ENCODE data around the gene MADCAM1.

The MADCAM1 gene

GRCh38 chr19:468587-469256 is 27.6 kb upstream of the MADCAM1 start:
- no peaks in the 10 kb centered on the region for H3K36me3 ChIP-seq (ENCODE audit: control insufficient read depth in 2 of 2, insufficient read depth in 2 of 2, low read length in 2 of 2)
- no peak overlapping the region for H3K4me3 ChIP-seq (ENCODE audit: low read length in 2 of 2)
- no peak overlapping the region for H3K27ac ChIP-seq (ENCODE audit: low read length)
- no peak overlapping the region for H3K9ac ChIP-seq (ENCODE audit: low read length in 2 of 2)
- H3K4me1 ChIP-seq (ENCODE audit: control insufficient read depth, insufficient read depth, low read length), result no peaks in the 10 kb centered on the region
- no peaks in the 10 kb centered on the region for H3K9me3 ChIP-seq (ENCODE audit: control insufficient read depth in 2 of 2, low read length in 2 of 2)
- no peaks in the 10 kb centered on the region for H3K27me3 ChIP-seq (ENCODE audit: control insufficient read depth in 1 of 2, insufficient read depth in 2 of 2, low read length in 2 of 2)

GRCh38 chr19:469833-470232 is 26.5 kb upstream of the MADCAM1 start:
- Histone ChIP-seq H3K9ac (ENCODE audit: low read length in 2 of 2) (no peak overlapping the region), H3K9me3 (ENCODE audit: control insufficient read depth in 2 of 2, low read length in 2 of 2) (no peaks in the 10 kb centered on the region), H3K4me1 (ENCODE audit: control insufficient read depth, insufficient read depth, low read length) (no peaks in the 10 kb centered on the region), H3K4me3 (ENCODE audit: low read length in 2 of 2) (no peak overlapping the region), H3K27me3 (ENCODE audit: control insufficient read depth in 1 of 2, insufficient read depth in 2 of 2, low read length in 2 of 2) (no peaks in the 10 kb centered on the region), H3K36me3 (ENCODE audit: control insufficient read depth in 2 of 2, insufficient read depth in 2 of 2, low read length in 2 of 2) (no peaks in the 10 kb centered on the region), H3K27ac (ENCODE audit: low read length) (no peak overlapping the region)

GRCh38 chr19:470701-471100 is 25.6 kb upstream of the MADCAM1 start:
- H3K9me3 ChIP-seq (ENCODE audit: control insufficient read depth in 2 of 2, low read length in 2 of 2), result no peaks in the 10 kb centered on the region
- H3K9ac ChIP-seq (ENCODE audit: low read length in 2 of 2), result no peak overlapping the region
- H3K4me1 ChIP-seq (ENCODE audit: control insufficient read depth, insufficient read depth, low read length), result no peaks in the 10 kb centered on the region
- H3K27me3 ChIP-seq (ENCODE audit: control insufficient read depth in 1 of 2, insufficient read depth in 2 of 2, low read length in 2 of 2), result no peaks in the 10 kb centered on the region
- no peak overlapping the region for H3K4me3 ChIP-seq (ENCODE audit: low read length in 2 of 2)
- H3K27ac ChIP-seq (ENCODE audit: low read length), result no peak overlapping the region
- H3K36me3 ChIP-seq (ENCODE audit: control insufficient read depth in 2 of 2, insufficient read depth in 2 of 2, low read length in 2 of 2), result no peaks in the 10 kb centered on the region

- Histone ChIP-seq H3K36me3 (ENCODE audit: control insufficient read depth in 2 of 2, insufficient read depth in 2 of 2, low read length in 2 of 2) (no peaks in the 10 kb centered on the region), H3K4me3 (ENCODE audit: low read length in 2 of 2) (no peak overlapping the region), H3K9ac (ENCODE audit: low read length in 2 of 2) (no peak overlapping the region), H3K4me1 (ENCODE audit: control insufficient read depth, insufficient read depth, low read length) (no peaks in the 10 kb centered on the region), H3K27me3 (ENCODE audit: control insufficient read depth in 1 of 2, insufficient read depth in 2 of 2, low read length in 2 of 2) (no peaks in the 10 kb centered on the region), H3K9me3 (ENCODE audit: control insufficient read depth in 2 of 2, low read length in 2 of 2) (no peaks in the 10 kb centered on the region), H3K27ac (ENCODE audit: low read length) (no peak overlapping the region)
Observed at GRCh38 chr19:472005-472858, 24.1 kb upstream of the MADCAM1 start.

- Histone ChIP-seq H3K4me3 (ENCODE audit: low read length in 2 of 2) (no peak overlapping the region), H3K4me1 (ENCODE audit: control insufficient read depth, insufficient read depth, low read length) (no peaks in the 10 kb centered on the region), H3K27ac (ENCODE audit: low read length) (no peak overlapping the region), H3K36me3 (ENCODE audit: control insufficient read depth in 2 of 2, insufficient read depth in 2 of 2, low read length in 2 of 2) (no peaks in the 10 kb centered on the region), H3K27me3 (ENCODE audit: control insufficient read depth in 1 of 2, insufficient read depth in 2 of 2, low read length in 2 of 2) (no peaks in the 10 kb centered on the region), H3K9me3 (ENCODE audit: control insufficient read depth in 2 of 2, low read length in 2 of 2) (no peaks in the 10 kb centered on the region), H3K9ac (ENCODE audit: low read length in 2 of 2) (no peak overlapping the region)
Observed at GRCh38 chr19:474126-475078, 21.9 kb upstream of the MADCAM1 start.

GRCh38 chr19:475360-475759 is 20.9 kb upstream of the MADCAM1 start:
- no peaks in the 10 kb centered on the region for H3K9me3 ChIP-seq (ENCODE audit: control insufficient read depth in 2 of 2, low read length in 2 of 2)
- H3K36me3 ChIP-seq (ENCODE audit: control insufficient read depth in 2 of 2, insufficient read depth in 2 of 2, low read length in 2 of 2), result no peaks in the 10 kb centered on the region
- no peak overlapping the region for H3K4me3 ChIP-seq (ENCODE audit: low read length in 2 of 2)
- H3K27me3 ChIP-seq (ENCODE audit: control insufficient read depth in 1 of 2, insufficient read depth in 2 of 2, low read length in 2 of 2), result no peaks in the 10 kb centered on the region
- H3K9ac ChIP-seq (ENCODE audit: low read length in 2 of 2), result no peak overlapping the region
- H3K4me1 ChIP-seq (ENCODE audit: control insufficient read depth, insufficient read depth, low read length), result peaks cover 5% of the 10 kb centered on the region
- H3K27ac ChIP-seq (ENCODE audit: low read length), result no peak overlapping the region

GRCh38 chr19:478236-478903 is 17.9 kb upstream of the MADCAM1 start:
- H3K27ac ChIP-seq (ENCODE audit: low read length), result no peak overlapping the region

GRCh38 chr19:478976-479375 is 17.3 kb upstream of the MADCAM1 start:
- Histone ChIP-seq H3K27ac (ENCODE audit: low read length) (no peak overlapping the region), H3K4me3 (ENCODE audit: low read length in 2 of 2) (no peak overlapping the region), H3K9ac (ENCODE audit: low read length in 2 of 2) (no peak overlapping the region)

More at GRCh38 chr19:478236-478903, 17.9 kb upstream of the MADCAM1 start:
- H3K4me1 ChIP-seq (ENCODE audit: control insufficient read depth, insufficient read depth, low read length), result peaks cover 5% of the 10 kb centered on the region
- H3K4me3 ChIP-seq (ENCODE audit: low read length in 2 of 2), result no peak overlapping the region
- H3K27me3 ChIP-seq (ENCODE audit: control insufficient read depth in 1 of 2, insufficient read depth in 2 of 2, low read length in 2 of 2), result no peaks in the 10 kb centered on the region
- H3K9me3 ChIP-seq (ENCODE audit: control insufficient read depth in 2 of 2, low read length in 2 of 2), result no peaks in the 10 kb centered on the region
- H3K9ac ChIP-seq (ENCODE audit: low read length in 2 of 2), result no peak overlapping the region
- H3K36me3 ChIP-seq (ENCODE audit: control insufficient read depth in 2 of 2, insufficient read depth in 2 of 2, low read length in 2 of 2), result no peaks in the 10 kb centered on the region

GRCh38 chr19:480016-480855 is 16.1 kb upstream of the MADCAM1 start:
- Histone ChIP-seq H3K4me1 (ENCODE audit: control insufficient read depth, insufficient read depth, low read length) (peaks cover 5% of the 10 kb centered on the region), H3K4me3 (ENCODE audit: low read length in 2 of 2) (peak overlapping the region; percentile 35 to 69), H3K9me3 (ENCODE audit: control insufficient read depth in 2 of 2, low read length in 2 of 2) (no peaks in the 10 kb centered on the region), H3K36me3 (ENCODE audit: control insufficient read depth in 2 of 2, insufficient read depth in 2 of 2, low read length in 2 of 2) (no peaks in the 10 kb centered on the region), H3K27me3 (ENCODE audit: control insufficient read depth in 1 of 2, insufficient read depth in 2 of 2, low read length in 2 of 2) (peaks cover 0 to 6% of the 10 kb centered on the region in 2 donors), H3K27ac (ENCODE audit: low read length) (no peak overlapping the region), H3K9ac (ENCODE audit: low read length in 2 of 2) (no peak overlapping the region)

More at GRCh38 chr19:478976-479375, 17.3 kb upstream of the MADCAM1 start:
- peaks cover 5% of the 10 kb centered on the region for H3K4me1 ChIP-seq (ENCODE audit: control insufficient read depth, insufficient read depth, low read length)
- no peaks in the 10 kb centered on the region for H3K27me3 ChIP-seq (ENCODE audit: control insufficient read depth in 1 of 2, insufficient read depth in 2 of 2, low read length in 2 of 2)
- H3K36me3 ChIP-seq (ENCODE audit: control insufficient read depth in 2 of 2, insufficient read depth in 2 of 2, low read length in 2 of 2), result no peaks in the 10 kb centered on the region
- no peaks in the 10 kb centered on the region for H3K9me3 ChIP-seq (ENCODE audit: control insufficient read depth in 2 of 2, low read length in 2 of 2)
